Activated CD4-positive, alpha-beta T cell treated with anti-CD3 and anti-CD28 coated beads, Interleukin-2, amount 10 ng/mL, durations not matched to agents 7 days and 5 days (primary cell): ENCODE data around the gene ZBTB44. TPM values are rescaled to one million over a fixed set of nuclear protein-coding genes. Genes with fewer than 3 reads are reported as not detected.
"Not testable (repeated sequence)": the region's sequence is repeated elsewhere in the genome, so short reads cannot be mapped to it uniquely, and the experiment has no call there.

Experiments used
- CTCF ChIA-PET: fragments of 350-600 bp; sonication (Branson Sonifier 250); formaldehyde crosslinking; loops from one replicate; lab custom pipeline; 2021; ENCODE audit warnings: antibody characterized with exemption; lab: Charles Lee
- POLR2A ChIA-PET: fragments of 350-600 bp; sonication (Branson Sonifier 250); formaldehyde crosslinking; loops from one replicate; lab custom pipeline; 2021; ENCODE audit warnings: antibody characterized with exemption; lab: Charles Lee
- DNase-seq: peaks from one replicate; pipeline ENCODE4 v3.0.0-alpha.2; 2020
- H3K27ac Mint-ChIP-seq: one replicate; pipeline ENCODE4 v1.8.0; 2021; ENCODE audit warnings: mild to moderate bottlenecking, moderate library complexity, mixed read lengths
- H3K27me3 Mint-ChIP-seq: one replicate; pipeline ENCODE4 v1.8.0; 2021; ENCODE audit warnings: mixed read lengths
- H3K36me3 Mint-ChIP-seq: one replicate; pipeline ENCODE4 v1.8.0; 2021; ENCODE audit warnings: low read depth, mixed read lengths
- H3K4me1 Mint-ChIP-seq: one replicate; pipeline ENCODE4 v1.8.0; 2021; ENCODE audit warnings: mixed read lengths
- H3K4me3 Mint-ChIP-seq: one replicate; pipeline ENCODE4 v1.8.0; 2021; ENCODE audit warnings: mild to moderate bottlenecking, moderate library complexity, mixed read lengths
- H3K9me3 Mint-ChIP-seq: one replicate; pipeline ENCODE4 v1.8.0; 2021; ENCODE audit warnings: mixed read lengths
- total RNA-seq, 2 experiments: library from RNA; stranded (reverse); gene quantifications; one replicate each; pipeline ENCODE4 v1.2.3, GENCODE V29; 2021

The ZBTB44 gene, protein sequence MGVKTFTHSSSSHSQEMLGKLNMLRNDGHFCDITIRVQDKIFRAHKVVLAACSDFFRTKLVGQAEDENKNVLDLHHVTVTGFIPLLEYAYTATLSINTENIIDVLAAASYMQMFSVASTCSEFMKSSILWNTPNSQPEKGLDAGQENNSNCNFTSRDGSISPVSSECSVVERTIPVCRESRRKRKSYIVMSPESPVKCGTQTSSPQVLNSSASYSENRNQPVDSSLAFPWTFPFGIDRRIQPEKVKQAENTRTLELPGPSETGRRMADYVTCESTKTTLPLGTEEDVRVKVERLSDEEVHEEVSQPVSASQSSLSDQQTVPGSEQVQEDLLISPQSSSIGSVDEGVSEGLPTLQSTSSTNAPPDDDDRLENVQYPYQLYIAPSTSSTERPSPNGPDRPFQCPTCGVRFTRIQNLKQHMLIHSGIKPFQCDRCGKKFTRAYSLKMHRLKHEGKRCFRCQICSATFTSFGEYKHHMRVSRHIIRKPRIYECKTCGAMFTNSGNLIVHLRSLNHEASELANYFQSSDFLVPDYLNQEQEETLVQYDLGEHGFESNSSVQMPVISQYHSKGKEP
- total RNA-seq: 10 to 100 TPM; 55.4 to 61.5 TPM

DNA sequence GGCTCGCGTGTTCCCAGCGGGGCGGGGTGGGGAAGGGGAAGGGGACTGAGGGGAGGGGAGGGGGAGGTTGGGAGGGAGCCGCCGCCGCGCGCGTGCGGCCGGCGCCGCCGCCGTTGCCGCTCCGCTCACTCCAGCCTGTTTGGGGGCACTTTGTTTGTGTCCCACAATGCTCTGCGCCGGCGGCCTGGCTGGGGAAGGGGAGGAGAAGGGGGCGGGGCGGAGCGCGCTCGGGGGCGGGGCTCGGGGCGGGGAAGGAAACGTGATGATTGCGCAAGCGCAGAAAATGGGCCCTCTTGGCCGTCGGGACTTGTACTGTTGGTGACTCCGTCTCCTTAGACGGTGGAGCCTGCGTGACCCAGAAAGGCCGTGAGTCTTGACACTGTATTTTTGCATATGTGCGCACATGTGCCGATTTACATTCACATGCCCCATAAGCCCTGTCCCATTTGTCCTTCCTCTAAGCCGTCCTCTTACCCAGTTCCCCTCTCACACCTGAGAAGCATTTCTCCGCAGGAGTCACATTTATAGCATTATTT lies at the start of gene ZBTB44:
TSS of gene ZBTB44 (minus strand) at position 168 of the 536 bp plus-strand sequence. CDS start 53,044 bp downstream, outside the sequence.
- peaks cover 45% of the 10 kb centered on the region for H3K4me1 Mint-ChIP-seq
- POLR2A ChIA-PET: no interaction called here

DNA sequence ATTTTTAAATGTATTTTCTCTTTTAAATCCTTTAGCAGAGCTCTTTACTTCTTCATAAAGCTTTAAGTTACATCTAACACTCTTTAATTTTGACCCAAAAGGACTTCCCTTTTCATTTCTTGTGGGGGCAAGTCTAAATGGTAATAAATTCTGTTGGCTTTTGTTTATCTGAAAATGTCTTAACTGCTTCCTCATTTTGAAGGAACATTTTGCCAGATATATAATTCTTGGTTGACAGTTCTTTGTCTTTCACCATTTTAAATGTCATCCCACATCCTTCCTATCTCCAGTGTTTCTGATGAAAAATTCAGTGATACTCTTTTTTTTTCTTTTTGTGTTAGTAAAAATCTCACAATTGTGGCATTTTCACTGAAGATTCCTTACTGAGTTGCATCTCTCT lies 44.7 kb upstream of the ZBTB44 start:
- no peak for DNase-seq
- CTCF ChIA-PET: interaction anchor here (0.9 kb wide), 1 partner anchor 451 kb away, joined by 3 read pairs; no protein-coding TSS in a partner anchor
- peaks cover 1% of the 10 kb centered on the region for H3K27me3 Mint-ChIP-seq

More for the DNA sequence above, at the start of gene ZBTB44:
- CTCF ChIA-PET: no interaction called here
- no peaks in the 10 kb centered on the region for H3K27me3 Mint-ChIP-seq
- H3K27ac Mint-ChIP-seq: peak within 1 kb of the TSS; percentile 97
- DNase-seq: peak; percentile 93
- peaks cover 5% of the 10 kb centered on the region for H3K36me3 Mint-ChIP-seq
- H3K9me3 Mint-ChIP-seq: no peaks in the 10 kb centered on the region
- peak within 1 kb of the TSS; percentile 95 for H3K4me3 Mint-ChIP-seq

DNA sequence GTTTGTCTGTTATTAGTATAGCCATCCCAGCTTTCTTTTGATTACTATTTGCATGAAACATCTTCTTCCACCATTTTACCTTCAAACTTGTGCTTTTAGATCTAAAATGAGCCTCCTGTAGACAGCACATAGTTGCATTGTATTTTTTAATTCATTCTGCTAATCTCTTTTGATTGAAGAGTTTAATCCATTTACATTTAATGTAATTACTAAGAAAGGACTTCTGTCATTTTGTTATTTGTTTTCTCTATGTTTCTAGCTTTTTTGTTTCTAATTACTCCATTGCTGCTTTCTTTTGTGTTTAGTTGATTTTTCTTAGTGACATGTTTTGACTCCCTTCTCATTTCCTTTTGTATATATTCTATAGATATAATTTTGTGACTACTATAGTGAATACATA lies 43.7 kb upstream of the ZBTB44 start:
- H3K4me1 Mint-ChIP-seq: no peaks in the 10 kb centered on the region
- CTCF ChIA-PET: no interaction called here
- no peak overlapping the region for H3K4me3 Mint-ChIP-seq
- DNase-seq: no peak
- no peaks in the 10 kb centered on the region for H3K36me3 Mint-ChIP-seq
- POLR2A ChIA-PET: no interaction called here
- H3K27me3 Mint-ChIP-seq: peaks cover 2% of the 10 kb centered on the region
- peaks cover 21% of the 10 kb centered on the region for H3K9me3 Mint-ChIP-seq
- no peak overlapping the region for H3K27ac Mint-ChIP-seq

More for the DNA sequence above, 44.7 kb upstream of the ZBTB44 start:
- POLR2A ChIA-PET: no interaction called here
- Mint-ChIP-seq H3K4me1 (no peaks in the 10 kb centered on the region), H3K4me3 (no peak overlapping the region), H3K36me3 (no peaks in the 10 kb centered on the region), H3K9me3 (peaks cover 16% of the 10 kb centered on the region), H3K27ac (no peak overlapping the region)

DNA sequence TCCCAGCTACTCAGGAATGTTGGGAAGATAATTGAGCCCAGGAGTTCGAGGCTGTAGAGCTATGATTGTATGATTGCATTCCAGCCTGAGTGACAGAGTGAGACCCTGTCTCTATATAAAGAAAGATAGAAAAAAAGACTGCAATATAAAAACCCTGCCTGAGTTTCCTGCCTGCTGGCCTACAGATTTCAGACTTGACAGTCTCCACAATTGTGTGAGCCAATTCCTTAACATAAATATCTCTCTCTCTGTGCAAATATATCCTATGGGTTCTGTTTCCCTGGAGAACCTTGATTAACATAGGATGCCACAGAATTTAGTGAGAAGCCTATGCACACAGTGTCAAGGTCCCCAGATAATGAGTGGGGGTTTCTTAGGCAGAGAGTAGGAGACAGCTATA lies 32.5 kb upstream of the ZBTB44 start:
- DNase-seq: no peak
- H3K27ac Mint-ChIP-seq: no peak overlapping the region
- ChIA-PET POLR2A (no interaction called here), CTCF (no interaction called here)
- H3K27me3 Mint-ChIP-seq: no peaks in the 10 kb centered on the region
- no peaks in the 10 kb centered on the region for H3K4me1 Mint-ChIP-seq
- peaks cover 6% of the 10 kb centered on the region for H3K9me3 Mint-ChIP-seq
- no peak overlapping the region for H3K4me3 Mint-ChIP-seq
- H3K36me3 Mint-ChIP-seq: no peaks in the 10 kb centered on the region

DNA sequence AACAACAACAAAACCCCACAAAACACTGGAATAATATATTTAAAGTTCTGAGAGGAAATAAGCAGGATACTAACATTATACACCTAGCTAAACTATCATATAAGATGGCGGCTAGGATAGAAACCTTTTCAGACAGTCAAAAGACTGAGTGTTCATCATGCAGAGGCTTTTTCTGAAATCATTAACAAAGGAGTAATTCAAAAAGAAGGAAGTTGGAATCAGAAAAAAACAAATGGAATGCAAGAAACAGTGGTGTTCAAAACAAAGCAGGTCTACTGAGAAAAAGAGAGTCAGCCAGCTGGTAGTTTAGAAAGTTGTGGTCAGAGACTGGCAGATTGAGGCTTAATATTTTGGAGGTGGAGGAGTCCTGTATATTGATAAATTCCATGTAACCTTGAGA lies 30.1 kb upstream of the ZBTB44 start:
- Mint-ChIP-seq H3K36me3 (peaks cover 14% of the 10 kb centered on the region), H3K4me3 (no peak overlapping the region), H3K27ac (no peak overlapping the region), H3K27me3 (no peaks in the 10 kb centered on the region), H3K4me1 (peaks cover 15% of the 10 kb centered on the region), H3K9me3 (peaks cover 23% of the 10 kb centered on the region)
- DNase-seq: no peak
- CTCF ChIA-PET: interaction anchor here (1.0 kb wide), 1 partner anchor 10 kb away, joined by 3 read pairs; no protein-coding TSS in a partner anchor
- POLR2A ChIA-PET: no interaction called here

DNA sequence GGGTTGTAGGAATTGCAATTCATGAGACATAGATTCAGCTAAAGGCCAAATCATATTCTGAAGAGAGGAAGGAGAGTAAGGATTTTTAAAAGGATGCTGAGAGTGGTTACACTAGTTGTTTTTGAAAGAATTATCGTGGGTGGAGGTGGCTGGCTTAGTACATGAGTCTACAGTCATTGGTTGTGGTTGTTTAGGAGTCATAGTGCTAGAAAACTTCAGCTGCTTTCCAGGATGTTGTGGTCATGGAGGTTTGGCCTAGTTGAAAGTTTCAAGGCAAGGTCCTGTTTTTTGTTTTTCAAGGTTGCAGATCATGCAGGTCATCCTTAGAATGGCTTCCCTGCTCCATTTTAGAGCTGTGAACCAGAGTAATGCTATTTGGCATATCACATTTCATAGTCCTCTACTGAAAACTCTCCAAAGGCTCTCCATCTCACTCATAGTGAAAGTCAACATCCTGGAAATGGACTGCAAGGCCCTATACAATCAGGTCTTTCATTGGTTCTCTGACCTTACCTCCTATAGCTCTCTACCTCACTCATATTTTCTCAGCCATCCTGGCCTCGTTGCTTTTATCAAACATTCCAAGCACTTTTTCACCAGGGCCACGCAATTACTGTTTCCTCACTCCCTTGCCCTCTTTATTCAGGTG lies 26.1 kb upstream of the ZBTB44 start:
- DNase-seq: peak; percentile 57
- Mint-ChIP-seq H3K4me3 (no peak overlapping the region), H3K27ac (peak overlapping the region; percentile 84), H3K4me1 (peaks cover 23% of the 10 kb centered on the region), H3K9me3 (peaks cover 27% of the 10 kb centered on the region), H3K36me3 (peaks cover 25% of the 10 kb centered on the region), H3K27me3 (no peaks in the 10 kb centered on the region)
- POLR2A ChIA-PET: interaction anchor here (0.6 kb wide), 1 partner anchor 120 kb away, joined by 3 read pairs; no protein-coding TSS in a partner anchor
- CTCF ChIA-PET: interaction anchor here (0.6 to 1.1 kb wide), 2 partner anchors 34 to 576 kb away, joined by 3 to 4 read pairs; partner anchors contain the start of gene SNX19

DNA sequence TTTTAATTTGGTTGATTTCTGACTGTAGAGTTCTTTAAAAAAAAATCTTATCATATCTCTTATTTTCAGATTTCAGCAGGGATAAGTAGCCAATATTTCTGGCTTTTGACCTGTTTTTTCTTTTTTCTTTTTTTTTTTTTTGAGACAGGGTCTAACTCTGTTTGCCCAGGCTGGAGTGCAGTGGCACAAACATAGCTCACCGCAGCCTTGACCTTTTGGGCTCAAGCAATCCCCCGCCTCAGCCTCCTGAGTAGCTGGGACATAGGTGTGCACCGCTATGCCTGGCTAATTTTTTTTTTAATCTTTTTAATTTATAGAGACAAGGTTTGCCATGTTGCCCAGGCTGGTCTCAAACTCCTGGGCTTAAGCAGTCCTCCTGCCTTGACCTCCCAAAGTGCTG lies 23.9 kb upstream of the ZBTB44 start:
- ChIA-PET CTCF (interaction anchor here (0.6 kb wide), 1 partner anchor 15 kb away, joined by 4 read pairs; no protein-coding TSS in a partner anchor), POLR2A (no interaction called here)
- peaks cover 23% of the 10 kb centered on the region for H3K4me1 Mint-ChIP-seq
- no peak overlapping the region for H3K27ac Mint-ChIP-seq
- DNase-seq: no peak
- H3K27me3 Mint-ChIP-seq: no peaks in the 10 kb centered on the region
- peaks cover 20% of the 10 kb centered on the region for H3K9me3 Mint-ChIP-seq
- peaks cover 25% of the 10 kb centered on the region for H3K36me3 Mint-ChIP-seq
- no peak overlapping the region for H3K4me3 Mint-ChIP-seq

DNA sequence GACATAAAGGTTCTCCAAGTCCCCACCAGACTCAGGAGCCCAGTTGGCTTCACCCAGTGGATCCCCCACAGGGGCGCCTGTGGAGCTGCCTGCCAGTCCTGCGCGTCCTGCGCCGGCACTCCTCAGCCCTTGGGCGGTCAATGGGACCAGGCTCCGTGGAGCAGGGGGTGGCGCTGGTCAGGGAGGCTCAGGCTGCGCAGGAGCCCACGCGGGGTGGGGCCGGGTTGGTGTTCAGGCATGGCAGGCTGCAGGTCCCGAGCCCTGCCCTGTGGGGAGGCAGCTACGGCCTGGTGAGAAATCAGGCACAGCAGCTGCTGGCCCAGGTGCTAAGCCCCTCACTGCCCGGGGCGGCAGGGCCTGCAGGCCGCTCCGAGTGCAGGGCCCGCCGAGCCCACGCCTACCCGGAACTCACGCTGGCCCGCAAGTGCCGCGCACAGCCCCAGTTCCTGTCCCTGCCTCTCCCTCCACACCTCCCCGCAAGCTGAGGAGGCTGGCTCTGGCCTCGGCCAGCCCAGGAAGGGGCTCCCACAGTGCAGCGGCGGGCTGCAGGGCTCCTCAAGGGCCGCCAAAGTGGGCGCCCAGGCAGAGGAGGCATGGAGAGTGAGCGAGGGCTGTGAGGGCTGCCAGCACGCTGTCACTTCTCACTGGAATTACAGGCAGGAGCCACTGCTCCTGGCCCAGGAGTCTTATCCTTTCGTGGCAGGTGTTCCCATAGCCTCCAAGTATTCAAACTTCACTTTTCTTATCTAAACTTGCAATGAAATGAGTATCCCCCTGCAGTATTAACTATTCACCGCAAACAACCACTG lies 22.8 kb upstream of the ZBTB44 start:
- H3K27ac Mint-ChIP-seq: no peak overlapping the region
- H3K4me1 Mint-ChIP-seq: peaks cover 23% of the 10 kb centered on the region
- H3K36me3 Mint-ChIP-seq: peaks cover 25% of the 10 kb centered on the region
- peaks cover 20% of the 10 kb centered on the region for H3K9me3 Mint-ChIP-seq
- no peaks in the 10 kb centered on the region for H3K27me3 Mint-ChIP-seq
- no peak overlapping the region for H3K4me3 Mint-ChIP-seq
- POLR2A ChIA-PET: no interaction called here
- DNase-seq: no peak
- CTCF ChIA-PET: interaction anchor here (0.6 to 1.3 kb wide), 2 partner anchors 11 to 70 kb away, joined by 3 read pairs; no protein-coding TSS in a partner anchor

DNA sequence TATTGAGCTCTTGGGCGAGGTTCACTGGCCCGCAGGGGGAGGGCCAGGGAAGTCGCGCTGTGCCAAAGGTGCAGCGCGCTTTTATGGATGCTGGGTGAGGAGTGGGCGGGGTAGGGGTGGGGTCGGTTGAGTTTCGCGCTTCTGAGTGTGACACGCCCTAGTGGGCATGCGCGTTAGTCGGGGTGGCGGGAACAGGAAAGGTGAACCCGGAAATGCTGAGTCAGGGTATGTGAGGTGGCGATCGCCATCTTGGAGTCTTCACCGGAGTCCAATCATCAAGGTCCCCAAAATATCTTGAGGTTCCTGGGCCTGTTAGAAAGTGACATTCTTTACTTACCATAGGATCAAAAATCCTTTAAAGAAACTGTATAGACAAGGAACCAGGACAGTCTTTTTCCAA lies 16.7 kb upstream of the ZBTB44 start:
- H3K4me3 Mint-ChIP-seq, POLR2A ChIA-PET, H3K27ac Mint-ChIP-seq, CTCF ChIA-PET, DNase-seq, H3K27me3 Mint-ChIP-seq, H3K36me3 Mint-ChIP-seq, H3K4me1 Mint-ChIP-seq: not testable (repeated sequence)
- H3K9me3 Mint-ChIP-seq: peaks cover 12% of the 10 kb centered on the region

DNA sequence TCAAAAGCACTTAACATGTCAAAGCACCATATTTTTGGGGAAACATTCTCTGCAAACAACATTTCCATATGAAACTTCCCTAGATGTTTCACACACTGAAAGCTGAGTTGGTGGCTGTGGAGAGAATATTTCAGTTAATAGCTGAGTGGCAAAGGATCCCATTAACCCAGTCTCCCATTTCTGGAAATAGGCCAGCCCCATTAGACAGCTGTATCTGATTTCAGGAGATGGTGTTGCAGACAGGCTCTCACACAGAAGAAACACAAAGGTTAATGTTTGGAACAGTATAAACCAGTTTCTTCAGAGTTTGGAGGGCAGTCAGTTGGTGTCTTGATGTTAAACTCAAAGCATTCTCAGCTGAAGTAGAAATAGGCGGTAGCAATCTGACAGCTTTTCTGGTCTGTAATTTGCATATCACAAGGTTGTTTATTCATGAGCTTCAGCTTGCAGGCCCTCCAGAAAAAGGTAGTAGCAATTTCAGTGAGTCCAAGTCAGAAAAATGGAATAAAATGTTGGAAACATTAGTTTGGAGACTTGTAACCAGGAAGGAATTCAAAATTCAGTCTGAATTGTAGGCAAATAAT lies 15.5 kb upstream of the ZBTB44 start:
- no peak overlapping the region for H3K4me3 Mint-ChIP-seq

DNA sequence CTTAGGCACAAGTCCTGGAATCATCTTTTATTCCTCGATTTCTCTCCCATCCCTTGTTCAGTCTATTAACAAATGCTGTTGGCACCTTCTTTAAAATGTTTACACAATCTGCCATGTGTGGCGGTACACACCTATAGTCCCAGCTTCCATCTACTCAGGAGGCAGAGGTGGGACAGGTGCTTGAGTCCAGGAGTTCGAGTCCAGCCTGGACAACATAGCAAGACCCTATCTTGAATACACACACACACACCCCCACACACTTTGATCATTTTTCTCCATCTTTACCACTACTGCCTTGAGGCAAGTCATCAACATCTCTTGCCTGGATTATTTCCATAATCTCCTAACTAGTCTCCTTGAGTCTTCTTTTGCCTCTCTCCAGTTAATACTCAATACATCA lies 13.7 kb upstream of the ZBTB44 start:
- H3K36me3 Mint-ChIP-seq: peaks cover 5% of the 10 kb centered on the region
- DNase-seq: no peak
- no peak overlapping the region for H3K27ac Mint-ChIP-seq
- H3K9me3 Mint-ChIP-seq: peaks cover 12% of the 10 kb centered on the region
- H3K27me3 Mint-ChIP-seq: no peaks in the 10 kb centered on the region
- H3K4me3 Mint-ChIP-seq: no peak overlapping the region
- no peaks in the 10 kb centered on the region for H3K4me1 Mint-ChIP-seq
- POLR2A ChIA-PET: no interaction called here
- CTCF ChIA-PET: no interaction called here

More for the DNA sequence above, 15.5 kb upstream of the ZBTB44 start:
- POLR2A ChIA-PET: no interaction called here
- no peaks in the 10 kb centered on the region for H3K27me3 Mint-ChIP-seq
- H3K27ac Mint-ChIP-seq: no peak overlapping the region
- no peak for DNase-seq
- CTCF ChIA-PET: interaction anchor here (0.7 to 1.4 kb wide), 3 partner anchors 12 to 586 kb away, joined by 3 to 6 read pairs (median 3); no protein-coding TSS in a partner anchor
- peaks cover 5% of the 10 kb centered on the region for H3K36me3 Mint-ChIP-seq
- H3K9me3 Mint-ChIP-seq: peaks cover 12% of the 10 kb centered on the region
- H3K4me1 Mint-ChIP-seq: no peaks in the 10 kb centered on the region

DNA sequence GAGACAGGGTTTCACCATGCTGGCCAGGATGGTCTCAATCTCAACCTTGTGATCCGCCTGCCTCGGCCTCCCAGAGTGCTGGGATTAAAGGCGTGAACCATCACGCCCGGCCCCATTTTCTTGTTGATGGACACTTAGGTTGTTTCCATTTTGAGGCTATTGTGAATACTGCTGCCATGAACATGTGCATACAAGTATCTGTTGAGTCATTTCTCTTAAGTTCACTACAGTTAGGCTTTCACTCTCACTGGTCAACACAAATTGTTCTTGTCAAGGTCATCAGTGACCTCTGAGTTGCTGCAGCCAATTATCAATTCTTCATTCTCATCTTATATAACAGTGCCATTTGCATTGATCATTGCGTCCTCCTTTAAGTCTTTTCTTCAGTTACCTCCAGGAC lies 13.0 kb upstream of the ZBTB44 start:
- no peaks in the 10 kb centered on the region for H3K27me3 Mint-ChIP-seq
- H3K36me3 Mint-ChIP-seq: peaks cover 5% of the 10 kb centered on the region
- no peak overlapping the region for H3K4me3 Mint-ChIP-seq
- H3K9me3 Mint-ChIP-seq: peaks cover 12% of the 10 kb centered on the region
- DNase-seq: no peak
- no peaks in the 10 kb centered on the region for H3K4me1 Mint-ChIP-seq
- no peak overlapping the region for H3K27ac Mint-ChIP-seq
- ChIA-PET CTCF (no interaction called here), POLR2A (no interaction called here)
